OCI-LY3 (cell line): ENCODE measurements around the gene KRTAP12-1.

Experiments
- EZH2phosphoT487 ChIP-seq: fragments of 200-600 bp; shearing (Covaris generic); IDR thresholded peaks from 2 replicates; pipeline ENCODE4 v1.6.1; 2018; ENCODE audit warnings: antibody characterized with exemption, mixed run types, low read depth
- TF ChIP-seq, protein P1 (sequence below): fragments of 200-600, 300-600 bp; sonication (generic); IDR thresholded peaks from 2 replicates; pipeline ENCODE4 v1.5.1; 2014; ENCODE audit warnings: antibody characterized with exemption, low read length, low read depth

DNA sequence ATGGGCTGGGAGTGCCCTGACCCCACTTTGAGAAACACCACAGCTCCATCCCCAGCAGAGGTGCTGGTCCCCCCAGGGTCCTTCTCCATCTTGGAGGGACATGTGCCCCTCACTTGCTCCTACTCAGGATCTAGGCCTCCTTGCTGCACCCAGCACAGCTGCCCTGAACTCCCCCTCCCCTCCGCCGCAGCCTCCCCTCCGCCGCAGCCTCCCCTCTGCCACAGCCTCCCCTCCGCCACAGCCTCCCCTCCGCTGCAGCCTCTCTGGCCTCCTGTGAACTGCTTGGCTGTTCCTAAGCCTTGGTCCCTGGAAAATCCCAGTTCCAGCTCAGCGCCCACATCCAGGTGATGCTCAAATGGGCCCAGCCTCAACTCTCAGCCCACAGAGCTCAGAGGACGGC lies 45.4 kb upstream of the KRTAP12-1 start:
- TF ChIP-seq, protein P1, sequence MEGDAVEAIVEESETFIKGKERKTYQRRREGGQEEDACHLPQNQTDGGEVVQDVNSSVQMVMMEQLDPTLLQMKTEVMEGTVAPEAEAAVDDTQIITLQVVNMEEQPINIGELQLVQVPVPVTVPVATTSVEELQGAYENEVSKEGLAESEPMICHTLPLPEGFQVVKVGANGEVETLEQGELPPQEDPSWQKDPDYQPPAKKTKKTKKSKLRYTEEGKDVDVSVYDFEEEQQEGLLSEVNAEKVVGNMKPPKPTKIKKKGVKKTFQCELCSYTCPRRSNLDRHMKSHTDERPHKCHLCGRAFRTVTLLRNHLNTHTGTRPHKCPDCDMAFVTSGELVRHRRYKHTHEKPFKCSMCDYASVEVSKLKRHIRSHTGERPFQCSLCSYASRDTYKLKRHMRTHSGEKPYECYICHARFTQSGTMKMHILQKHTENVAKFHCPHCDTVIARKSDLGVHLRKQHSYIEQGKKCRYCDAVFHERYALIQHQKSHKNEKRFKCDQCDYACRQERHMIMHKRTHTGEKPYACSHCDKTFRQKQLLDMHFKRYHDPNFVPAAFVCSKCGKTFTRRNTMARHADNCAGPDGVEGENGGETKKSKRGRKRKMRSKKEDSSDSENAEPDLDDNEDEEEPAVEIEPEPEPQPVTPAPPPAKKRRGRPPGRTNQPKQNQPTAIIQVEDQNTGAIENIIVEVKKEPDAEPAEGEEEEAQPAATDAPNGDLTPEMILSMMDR, result no peak
- TF ChIP-seq EZH2phosphoT487, result no peak
